HG02623 (cell line): ENCODE results near the gene TMEM204.
"Not testable (repeated sequence)": the region's sequence is repeated elsewhere in the genome, so short reads cannot be mapped to it uniquely, and the experiment has no call there.

Experiments used
- ATAC-seq: cut with Tn5 transposase; IDR thresholded peaks from one replicate; pipeline ENCODE4 v1.9.1; 2021; ENCODE audit warnings: moderate library complexity; ENCODE audit not compliant: unreplicated experiment

TMEM204 gene

GRCh38 chr16:1581804-1582203 is 48.3 kb downstream of the TMEM204 start:
- no peak for ATAC-seq

DNA sequence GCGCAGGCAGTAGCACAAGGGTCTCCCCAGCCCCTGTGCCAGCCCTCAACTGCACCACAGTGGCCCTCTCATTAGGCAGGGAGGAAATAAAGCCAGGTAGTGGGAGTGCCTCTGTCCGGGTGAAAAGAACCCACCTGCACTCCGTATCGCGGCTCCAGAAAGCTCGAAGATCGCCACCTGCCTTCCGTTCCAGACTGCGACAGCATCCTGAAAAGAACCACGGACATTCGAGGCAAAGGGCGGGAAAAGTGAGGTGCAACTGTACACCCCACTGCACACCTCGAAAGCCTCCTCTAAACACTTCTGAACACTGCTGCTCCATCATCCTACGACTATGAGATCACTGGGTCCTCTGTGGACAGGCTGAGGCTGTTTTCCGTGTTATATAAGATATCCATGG is 49.7 kb downstream of the TMEM204 start:
- ATAC-seq: no peak

DNA sequence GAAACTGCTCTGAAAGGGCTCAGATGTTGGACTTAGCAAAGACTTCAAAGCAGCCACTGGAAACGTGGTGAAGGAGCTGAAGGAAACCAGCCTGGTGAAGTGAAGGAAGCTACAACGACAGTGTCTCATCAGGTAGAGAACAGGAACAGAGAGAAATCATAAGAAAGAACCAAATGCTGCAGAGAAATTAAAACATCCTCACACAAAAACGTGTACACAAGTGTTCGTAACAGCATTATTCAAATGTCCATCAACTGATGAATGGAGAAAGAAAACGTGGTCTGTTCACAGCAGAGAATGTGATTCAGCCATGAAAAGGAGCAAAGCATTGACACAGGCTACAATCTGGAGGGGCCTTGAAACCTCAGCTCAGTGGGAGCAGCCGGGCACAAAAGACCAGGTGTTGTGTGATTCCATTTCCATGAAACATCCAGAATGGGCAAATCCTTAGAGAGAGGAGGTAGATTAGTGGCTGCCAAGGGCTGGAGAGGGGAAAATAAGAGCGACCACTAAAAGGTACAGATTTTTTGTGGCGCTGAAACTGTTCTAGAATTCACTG is 51.5 kb downstream of the TMEM204 start:
- ATAC-seq: no peak

DNA sequence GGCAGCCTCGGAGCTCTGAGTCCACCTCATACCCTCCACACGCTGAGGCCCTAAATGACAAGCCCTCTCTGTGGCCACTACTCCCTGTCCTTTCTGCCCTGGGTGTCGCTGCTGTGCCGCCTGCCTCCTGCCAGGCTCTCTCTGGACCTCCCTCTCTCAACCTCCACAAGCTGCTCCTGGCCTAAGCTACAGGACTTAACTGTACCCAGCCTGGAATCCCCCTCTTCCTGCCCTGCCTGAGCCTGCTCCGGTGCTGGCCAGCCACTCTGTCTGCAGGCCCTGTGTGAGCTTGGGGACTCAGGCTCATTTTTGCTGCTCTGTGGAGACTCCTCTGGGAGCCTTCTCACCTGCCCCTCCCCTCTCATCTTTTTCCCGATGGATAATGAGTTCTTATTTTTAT is 56.9 kb downstream of the TMEM204 start:
- ATAC-seq: no peak

DNA sequence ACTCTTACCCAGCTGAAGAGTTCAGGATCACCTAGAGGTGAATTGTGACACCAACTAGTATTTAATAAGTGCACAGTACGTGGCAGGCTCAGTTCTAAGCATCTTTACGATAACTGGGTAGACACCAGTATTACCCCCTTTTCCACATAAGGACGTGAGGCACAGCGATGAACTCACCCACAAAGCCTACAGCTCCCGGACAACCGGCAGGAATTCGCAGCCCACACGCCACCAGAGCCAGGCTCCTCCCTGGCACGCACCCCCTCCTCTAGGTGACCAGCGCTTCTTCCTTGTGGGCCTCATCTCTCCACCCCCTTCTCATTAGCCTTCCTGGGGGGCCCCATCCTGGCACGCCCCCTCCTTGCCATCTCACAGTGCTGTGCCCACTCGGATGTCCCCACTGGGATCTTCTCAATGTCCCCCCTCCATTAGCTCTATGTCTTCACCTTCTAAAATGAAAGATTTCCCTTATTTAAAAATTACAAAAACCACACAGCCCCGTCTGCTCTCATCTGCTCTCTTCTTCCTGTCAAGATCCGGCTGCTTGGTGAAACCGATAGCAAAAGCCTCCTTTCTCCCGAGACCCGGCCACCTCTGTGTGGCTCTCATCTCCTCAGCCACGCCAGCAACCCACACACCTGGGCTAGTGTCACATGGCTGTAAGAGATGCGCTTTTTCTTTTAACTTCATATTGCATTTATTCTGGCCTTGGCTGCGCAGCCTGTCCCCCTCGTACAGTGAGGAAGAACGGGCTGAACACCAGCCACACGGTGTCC is 57.7 kb downstream of the TMEM204 start:
- ATAC-seq: no peak

GRCh38 chr16:1592446-1592845 is 59.0 kb downstream of the TMEM204 start:
- no peak for ATAC-seq

GRCh38 chr16:1595511-1595910 is 62.0 kb downstream of the TMEM204 start:
- not testable (repeated sequence) for ATAC-seq

DNA sequence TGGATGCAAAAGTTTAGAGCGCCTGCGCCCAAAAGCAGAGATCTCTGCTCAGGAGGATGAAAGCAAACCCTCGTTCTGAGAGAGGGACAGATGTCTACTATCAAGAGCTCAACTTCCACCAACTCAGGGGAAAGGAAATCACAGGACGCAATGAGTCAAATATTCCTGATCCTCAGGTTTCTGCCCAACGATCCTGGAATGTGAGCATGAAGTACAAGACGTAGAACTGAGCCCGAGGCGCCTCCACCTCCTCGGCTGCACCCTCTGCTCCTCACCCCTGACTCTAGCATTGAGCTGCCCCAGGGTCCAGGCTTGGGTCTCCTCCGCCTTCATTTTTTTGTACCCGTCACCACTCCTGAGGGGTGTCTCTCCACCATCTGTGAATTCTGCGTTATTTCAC is 63.0 kb downstream of the TMEM204 start:
- no peak for ATAC-seq

GRCh38 chr16:1597154-1597553 is 63.7 kb downstream of the TMEM204 start:
- ATAC-seq: no peak

GRCh38 chr16:1601031-1601430 is 67.6 kb downstream of the TMEM204 start:
- ATAC-seq: no peak

DNA sequence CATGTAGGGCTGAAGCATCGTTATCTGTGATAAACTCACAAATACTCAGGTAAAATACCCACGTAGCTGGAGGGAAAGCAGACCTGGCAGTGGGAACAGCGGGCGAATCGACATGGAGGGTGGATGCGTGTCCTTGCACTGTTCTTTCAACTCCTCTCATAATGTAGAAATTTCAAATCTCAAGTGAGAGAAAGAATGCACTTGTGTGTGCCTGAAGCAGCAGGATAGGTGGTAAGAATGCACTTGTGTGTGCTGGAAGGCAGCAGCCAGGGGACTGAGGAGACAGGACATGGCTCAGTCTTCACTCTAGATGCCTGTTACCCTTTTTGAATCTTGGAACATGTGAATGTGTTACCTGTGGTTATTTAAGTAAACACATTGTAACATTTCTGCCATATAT is 68.0 kb downstream of the TMEM204 start:
- no peak for ATAC-seq

- ATAC-seq: no peak
These were observed 68.8 kb downstream of the TMEM204 start for GRCh38 chr16:1602285-1602684.
